GM23338 (cell line): ENCODE results near the gene NTNG1.
"Not testable (repeated sequence)": the region's sequence is repeated elsewhere in the genome, so short reads cannot be mapped to it uniquely, and the experiment has no call there.

Source experiments
- EZH2 ChIP-seq: fragments of 200-600 bp; sonication (generic); IDR thresholded peaks from one replicate; pipeline ENCODE4 v1.8.0; 2017; ENCODE audit warnings: antibody characterized with exemption, mild to moderate bottlenecking, low read depth; ENCODE audit not compliant: unreplicated experiment
- EZH2phosphoT487 ChIP-seq: fragments of 200-600 bp; sonication (generic); IDR thresholded peaks from one replicate; pipeline ENCODE4 v1.8.1; 2018; ENCODE audit warnings: antibody characterized with exemption; ENCODE audit not compliant: unreplicated experiment

- TF ChIP-seq EZH2, EZH2phosphoT487: not testable (repeated sequence)
Observed at GRCh38 chr1:107093395-107093794, 47.4 kb upstream of the NTNG1 start.
